Retina (tissue), 1 donor: ENCODE results near the gene NRAP.

Experiments
- DNase-seq: peaks from one replicate; pipeline ENCODE4 v3.0.0-alpha.2; 2016

Gene NRAP

DNA sequence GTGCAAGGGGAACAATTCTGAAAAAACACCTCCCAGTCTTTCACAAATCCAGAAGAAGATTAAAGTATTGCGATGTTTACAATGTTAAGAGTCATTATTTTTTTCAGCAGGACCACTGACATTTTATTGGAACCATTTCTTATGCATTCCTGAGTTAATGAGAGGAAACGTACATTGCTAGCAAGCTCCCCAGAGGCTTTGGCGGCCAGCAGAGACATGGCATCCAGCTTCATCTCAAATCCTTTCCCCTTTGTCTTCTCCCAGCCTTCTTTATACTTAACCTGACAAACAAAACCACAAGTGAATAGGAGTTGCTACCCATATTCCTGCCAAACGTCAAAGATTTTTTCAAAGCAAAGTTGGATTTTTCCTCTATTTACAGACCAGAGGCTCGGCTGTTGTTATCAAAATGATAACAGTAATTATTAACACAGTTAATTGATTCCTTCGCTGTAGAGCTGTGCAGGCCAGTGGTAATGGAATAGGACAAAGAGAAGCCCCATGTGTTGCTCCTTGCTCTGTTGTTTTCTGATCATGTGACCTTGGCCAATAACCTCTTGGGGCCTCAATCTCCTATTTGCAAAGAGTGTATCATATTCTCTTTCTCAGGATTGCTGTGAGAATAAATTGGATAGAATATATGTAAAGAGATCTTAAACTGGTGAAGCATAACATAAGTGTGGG lies 32.0 kb downstream of the NRAP start:
- DNase-seq: peak; percentile 50

DNA sequence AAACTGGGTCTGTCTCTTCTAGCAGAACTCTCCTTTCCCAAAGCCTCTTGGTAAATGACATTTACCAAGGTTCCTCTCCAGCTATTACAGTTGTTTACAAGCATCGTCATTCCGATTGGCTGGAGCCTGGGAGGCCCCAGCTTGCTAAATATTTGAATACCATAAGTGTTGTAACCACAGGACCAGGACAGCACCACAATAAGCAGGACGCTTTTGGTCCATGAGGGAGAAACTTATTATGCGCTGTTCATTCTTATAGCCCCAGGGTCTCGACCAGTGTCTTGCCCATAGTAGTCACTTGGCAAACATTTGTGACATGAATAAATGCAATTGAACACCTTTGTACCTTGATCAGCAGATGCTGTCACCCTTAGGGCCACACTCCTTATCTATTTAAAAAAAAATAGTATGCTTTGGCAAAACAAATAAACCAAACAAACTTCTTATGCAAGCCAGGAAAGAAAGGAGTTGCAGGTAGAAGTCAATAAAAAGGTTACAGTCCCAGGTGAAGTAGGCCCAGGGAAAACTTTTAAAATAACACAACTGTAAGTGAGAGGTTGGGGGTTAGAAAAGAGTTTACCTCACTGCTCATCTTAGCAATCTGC lies 32.8 kb downstream of the NRAP start:
- no peak for DNase-seq

DNA sequence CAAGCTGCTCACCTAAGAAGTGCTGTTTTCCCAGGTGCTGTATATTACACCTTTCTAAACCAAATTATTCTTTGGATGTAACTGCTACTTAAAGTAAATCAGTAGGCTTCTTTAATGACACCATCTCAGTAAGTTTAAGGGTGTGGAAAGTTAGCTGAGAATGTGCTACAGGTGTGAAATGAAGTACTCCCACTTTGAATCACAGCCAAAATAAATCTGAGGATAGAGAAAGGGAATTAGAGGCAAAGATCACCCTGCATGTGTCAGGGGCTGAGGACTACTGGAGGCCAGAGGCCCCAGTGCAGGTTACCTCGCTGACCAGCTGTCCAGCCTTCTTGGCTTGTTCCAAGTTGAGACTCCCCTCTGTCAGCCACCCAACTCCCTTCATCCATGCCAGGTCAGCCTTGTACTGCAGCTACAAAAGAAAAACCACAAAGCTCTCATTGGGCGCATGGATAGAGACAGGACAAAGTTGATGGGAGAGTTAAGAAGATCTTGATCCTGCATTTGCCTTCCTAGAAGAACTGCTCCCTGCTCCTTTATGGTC lies 35.2 kb downstream of the NRAP start:
- DNase-seq: no peak

- no peak for DNase-seq
Measured at GRCh38 chr10:113627836-113628235, 36.0 kb downstream of the NRAP start.

DNA sequence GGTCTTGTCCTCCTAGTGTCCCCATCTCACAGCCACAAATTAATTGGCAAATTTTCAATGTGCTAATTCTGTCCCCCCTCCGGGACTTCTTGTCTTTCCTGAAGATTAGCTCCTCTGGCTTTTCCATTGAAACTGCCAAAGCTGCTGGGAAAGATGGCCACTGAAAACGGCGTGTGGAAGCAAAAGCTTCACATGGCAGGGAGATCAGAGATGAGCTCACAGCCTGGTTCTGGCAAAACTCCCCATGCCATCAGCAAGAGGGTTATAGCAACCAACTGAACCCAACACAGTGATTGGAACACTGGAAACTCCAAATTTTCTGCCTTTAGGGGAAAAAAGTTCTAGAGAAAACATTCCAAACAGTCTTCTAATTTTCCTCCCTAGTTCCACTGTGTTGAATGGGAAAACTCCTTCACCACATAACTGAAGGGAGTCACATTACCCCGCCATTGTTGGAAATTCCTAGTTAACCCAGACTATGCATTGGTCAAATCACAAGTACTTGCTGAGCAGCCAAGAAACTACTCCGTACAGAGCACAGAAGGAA lies 37.0 kb downstream of the NRAP start:
- no peak for DNase-seq

DNA sequence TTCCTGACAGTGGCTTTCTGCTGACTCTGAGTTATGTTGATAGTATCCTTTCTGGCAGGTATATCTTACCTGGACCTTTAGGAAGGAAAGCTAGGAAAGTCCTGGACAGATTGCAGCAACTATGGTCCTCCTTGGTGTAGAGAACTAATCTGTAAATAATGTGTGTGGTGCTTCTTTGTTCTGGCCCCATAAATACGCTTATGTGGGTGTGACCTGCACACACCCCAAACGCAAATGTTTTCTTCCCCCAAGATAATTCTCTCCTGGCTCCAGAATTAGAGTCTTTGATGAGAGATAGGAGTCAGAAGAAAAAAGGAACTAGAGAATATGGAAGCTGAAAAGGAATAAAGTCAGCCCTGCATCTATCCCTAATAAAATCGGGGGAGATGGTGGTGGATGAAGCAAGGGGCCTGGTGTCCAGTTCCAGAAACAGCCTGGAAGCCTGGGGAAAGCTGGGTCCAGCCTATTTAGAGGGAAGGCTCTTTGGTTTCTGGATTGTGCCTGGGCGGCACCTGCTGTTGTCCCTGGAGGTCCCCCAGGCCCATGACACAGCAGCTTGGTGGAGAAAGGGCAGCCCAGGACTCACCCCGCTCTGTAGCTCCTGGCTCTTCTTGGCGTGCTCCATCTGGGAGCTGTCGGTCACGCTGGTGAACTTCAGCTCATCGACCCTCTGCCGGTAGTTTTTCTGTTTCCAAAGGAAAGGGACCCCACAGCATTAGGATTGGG lies 38.2 kb downstream of the NRAP start:
- no peak for DNase-seq

DNA sequence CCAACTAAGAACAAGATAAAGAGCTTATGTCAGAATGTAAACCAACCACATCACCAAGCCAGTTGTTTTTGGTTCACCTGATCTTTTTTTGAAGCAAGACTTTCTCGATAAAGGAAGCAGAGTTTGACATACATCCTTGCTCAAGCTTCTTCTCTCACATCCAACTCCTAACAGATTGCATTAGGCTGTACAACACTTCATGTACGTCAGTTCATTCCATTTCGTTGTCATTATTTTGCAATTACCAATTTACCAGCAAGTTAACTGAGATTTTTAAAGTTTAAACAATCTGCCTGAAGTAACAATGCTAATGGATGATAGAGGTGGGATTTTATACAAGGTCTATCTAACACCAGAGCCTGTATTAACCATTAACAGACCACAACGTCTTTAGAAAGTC lies 41.0 kb downstream of the NRAP start:
- no peak for DNase-seq

- DNase-seq: no peak
Measured at GRCh38 chr10:113621799-113622198, 42.0 kb downstream of the NRAP start.

DNA sequence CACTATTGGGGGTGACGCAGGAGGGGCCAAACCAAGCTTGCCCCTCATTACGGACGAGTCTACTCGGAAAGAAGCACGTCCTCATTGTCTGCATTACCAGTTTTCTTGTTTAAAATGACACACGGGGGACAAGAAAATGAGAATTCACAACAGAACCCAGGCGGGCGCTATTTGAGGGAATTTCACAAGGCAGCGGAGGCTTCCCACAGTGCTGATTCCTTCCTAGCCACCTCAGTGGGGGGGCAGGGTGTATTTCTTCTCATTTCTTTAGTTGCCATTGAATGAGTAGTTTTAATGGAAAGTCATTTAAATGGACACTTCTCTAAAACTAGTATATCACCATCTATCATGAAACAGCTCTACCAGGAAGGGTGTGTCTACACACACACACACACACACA lies 42.9 kb downstream of the NRAP start:
- DNase-seq: no peak

DNA sequence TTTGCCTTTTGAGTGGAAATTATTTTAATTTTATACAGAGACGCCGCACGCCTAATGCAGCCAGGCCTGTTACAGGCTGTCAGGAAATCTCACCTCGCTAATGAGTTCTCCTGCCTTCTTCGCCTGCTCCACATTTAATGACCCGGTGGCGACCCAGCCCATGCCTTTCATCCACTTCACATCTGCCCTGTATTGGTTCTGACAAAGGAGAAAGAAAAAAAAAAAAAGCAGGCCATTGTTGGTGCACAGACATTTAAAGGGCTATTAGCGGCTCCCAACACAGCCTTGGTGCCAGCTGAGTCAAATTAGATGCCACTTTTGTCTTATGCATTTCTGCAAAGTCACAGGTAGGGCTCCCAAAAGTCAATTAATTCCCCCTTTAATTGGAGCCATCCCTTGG lies 43.3 kb downstream of the NRAP start:
- peak; percentile 85 for DNase-seq

- no peak for DNase-seq
Measured at GRCh38 chr10:113619401-113619800, 44.4 kb downstream of the NRAP start.

GRCh38 chr10:113618338-113618737 lies 45.5 kb downstream of the NRAP start:
- DNase-seq: no peak

DNA sequence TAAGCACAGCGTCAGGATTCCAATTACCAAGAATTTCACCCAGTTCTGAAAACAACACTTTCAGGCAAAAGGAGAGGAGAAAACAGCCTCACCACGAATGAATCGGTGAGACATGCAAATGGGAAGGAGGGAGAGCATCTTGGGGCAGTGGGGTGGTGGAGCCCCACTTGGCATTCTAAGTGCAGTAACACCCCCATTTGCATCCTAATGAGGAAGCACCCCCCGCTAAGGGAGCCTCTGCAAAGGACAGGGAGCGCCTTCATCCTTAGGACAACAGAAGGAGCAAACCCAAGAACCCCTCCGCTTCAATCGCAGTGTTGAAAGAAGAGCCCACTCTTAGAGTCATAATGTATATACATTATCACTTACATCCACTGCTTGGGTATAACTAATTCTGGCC lies 46.8 kb downstream of the NRAP start:
- no peak for DNase-seq

GRCh38 chr10:113616244-113617074 lies 47.4 kb downstream of the NRAP start:
- no peak for DNase-seq

DNA sequence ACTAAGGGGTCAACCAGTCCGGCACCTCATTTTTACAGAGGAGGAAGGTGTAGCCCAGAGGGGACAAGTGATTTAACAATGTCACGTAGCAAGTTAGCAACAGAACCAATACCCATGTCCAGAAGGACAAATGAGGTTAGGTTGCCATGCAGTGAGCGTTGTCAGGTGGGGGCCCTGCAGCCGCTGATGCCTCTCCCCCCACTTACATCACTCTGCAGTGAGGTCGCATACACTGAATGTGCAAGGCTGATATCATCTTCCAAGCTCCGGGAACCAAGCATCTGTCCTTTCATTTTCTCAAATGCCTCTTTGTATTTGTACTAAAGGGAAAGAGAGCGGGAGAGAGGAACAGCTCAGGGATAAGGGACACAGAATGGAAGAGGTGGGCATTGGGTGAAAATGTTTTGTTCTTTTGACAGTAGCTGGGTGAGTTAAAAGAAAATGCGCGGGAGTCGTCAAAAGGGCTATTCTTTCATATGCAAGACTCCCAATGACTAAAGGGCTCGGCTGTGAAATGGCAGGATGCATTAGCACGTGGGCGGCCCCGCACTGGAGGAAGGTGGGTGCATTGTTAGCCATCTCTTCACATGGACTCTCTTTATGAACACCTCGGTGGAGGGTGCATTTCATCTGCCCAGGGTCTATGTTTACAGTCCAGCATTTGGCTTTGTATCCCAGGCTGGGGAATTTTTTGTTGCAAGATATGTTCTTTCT lies 49.7 kb downstream of the NRAP start:
- DNase-seq: no peak

DNA sequence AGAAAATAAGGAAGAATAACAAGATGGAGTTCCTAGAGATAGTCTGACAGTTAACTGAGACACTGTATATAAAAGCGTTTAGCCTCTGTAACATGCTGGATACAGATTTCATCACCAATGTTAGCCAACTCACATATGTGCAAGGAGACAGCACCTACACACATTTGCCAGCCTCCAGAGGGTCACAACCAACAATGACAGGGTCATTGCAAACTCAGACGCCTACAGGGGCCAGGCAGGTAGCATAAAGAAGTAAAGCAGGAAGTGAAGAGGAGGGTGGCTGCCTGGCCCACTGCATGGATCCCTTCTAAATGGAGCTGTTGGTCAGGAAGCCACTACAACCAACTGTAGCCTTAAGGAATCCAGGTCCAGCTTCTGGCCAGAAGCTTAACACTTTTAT lies 50.4 kb downstream of the NRAP start:
- DNase-seq: no peak

DNA sequence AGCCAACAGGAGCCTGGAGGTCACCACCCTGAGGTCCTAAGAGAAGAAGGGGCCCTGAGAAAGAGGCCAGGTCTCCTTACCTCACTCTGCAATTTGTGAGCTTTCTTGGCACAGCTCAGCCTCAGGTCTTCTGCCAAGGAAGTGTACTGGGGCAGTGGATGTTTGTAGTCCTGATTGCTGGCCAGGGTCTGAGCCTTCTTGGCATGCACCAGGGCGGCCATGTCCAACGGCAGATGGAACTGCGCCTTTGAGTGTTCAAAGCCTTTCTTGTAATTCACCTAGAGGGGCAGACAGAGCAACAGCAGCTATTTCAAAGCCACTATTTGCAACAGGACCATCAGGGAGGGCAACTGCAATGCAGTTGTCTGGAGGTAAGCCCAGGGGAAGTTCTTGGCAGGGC lies 51.7 kb downstream of the NRAP start:
- no peak for DNase-seq

DNA sequence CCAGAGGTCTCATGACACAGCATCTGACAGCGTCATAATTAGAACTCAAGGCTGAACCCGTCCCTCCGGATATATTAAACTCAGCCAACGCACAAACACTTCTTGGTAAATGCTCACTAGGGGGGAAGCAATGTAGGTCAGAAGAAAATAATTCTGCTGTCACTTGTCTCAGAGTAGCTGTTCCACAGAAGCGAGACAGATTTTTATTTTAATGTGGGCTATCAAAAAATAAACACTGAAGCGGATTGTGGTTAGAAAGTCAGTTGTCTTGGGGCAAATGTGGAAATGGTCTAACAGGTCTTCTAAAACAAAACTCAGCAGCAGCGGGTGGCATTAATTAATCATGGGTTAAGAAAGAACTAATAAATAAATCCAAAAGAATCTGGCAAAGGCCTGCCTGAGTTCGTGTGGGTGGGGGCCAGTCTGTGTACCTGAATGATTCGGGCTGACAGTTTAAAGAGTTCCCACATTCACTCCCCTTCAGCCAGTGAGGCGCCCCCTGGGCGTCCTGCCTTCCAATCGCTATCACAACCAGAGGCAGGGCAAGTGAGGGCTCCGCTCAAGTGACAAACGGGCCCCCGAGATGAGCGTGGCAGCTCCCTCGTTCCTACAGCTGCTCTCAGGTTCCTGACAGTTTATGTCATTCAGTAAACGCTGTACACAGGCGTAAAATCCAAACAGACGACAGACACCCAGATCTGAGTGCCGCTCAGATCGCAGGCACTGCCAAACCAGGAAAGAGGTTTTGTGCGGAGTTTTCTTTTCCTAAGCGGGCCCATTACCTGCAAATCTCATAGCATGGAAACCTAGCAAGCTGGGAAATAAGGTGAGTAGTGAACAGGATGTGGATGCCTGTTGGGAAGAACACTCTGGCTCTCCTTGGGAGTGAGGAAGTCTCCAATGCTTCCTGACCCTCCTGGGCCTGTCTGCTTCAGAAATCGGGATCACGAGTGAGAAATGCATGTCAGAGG lies 52.9 kb downstream of the NRAP start:
- peak; percentile 70 for DNase-seq

DNA sequence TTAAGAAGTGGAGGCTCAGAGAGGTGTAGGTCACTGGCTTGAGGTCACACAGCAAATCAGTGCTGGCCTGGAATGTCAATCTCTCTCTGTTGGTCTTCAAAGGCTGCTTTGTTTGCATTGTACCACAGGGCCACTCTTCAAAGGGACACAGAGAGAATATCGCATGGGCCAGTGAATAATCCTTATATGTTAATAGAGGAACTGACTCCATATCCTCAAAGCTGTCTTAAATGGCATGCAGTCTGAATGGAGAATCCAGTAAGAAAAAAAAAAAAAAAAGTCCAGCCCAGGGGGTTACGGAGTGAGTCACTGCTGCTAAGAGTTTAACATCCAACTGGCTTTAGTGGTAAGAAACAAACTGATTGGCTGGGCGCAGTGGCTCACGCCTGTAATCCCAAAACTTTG lies 54.1 kb downstream of the NRAP start:
- no peak for DNase-seq

- no peak for DNase-seq
Measured at GRCh38 chr10:113605268-113605978, 58.4 kb downstream of the NRAP start.
